ENCODE data around the gene BBS9. TPM values are rescaled to one million over a fixed set of nuclear protein-coding genes. Genes with fewer than 3 reads are reported as not detected.

BBS9 gene
- total RNA-seq, 2 experiments from 2014 or later: 16.0 to 20.4 TPM

GRCh38 chr7:33357846-33358245 is 228.5 kb downstream of the BBS9 start:
- H3K4me1 Mint-ChIP-seq (ENCODE audit: low read depth): no peaks in the 10 kb centered on the region
- Histone ChIP-seq H3K36me3 (ENCODE audit: insufficient read depth, low read length) (no peaks in the 10 kb centered on the region), H3K27me3 (ENCODE audit: control insufficient read depth in 1 of 2, insufficient read depth in 2 of 2, low read length in 2 of 2) (no peaks in the 10 kb centered on the region), H3K9me3 (ENCODE audit: control insufficient read depth in 1 of 2, insufficient read depth in 1 of 2, low read length in 2 of 2) (no peaks in the 10 kb centered on the region), H3K4me1 (ENCODE audit: insufficient read depth, low read length) (no peaks in the 10 kb centered on the region), H3K4me3 (ENCODE audit: low read length) (no peak overlapping the region), H3K27ac (ENCODE audit: low read depth in 1 of 2, low read length in 2 of 2) (no peak overlapping the region)
- intact Hi-C loops (cut with DNase I, micrococcal nuclease): no loop called here
- CTCF ChIA-PET: no interaction called here
- peaks cover 5% of the 10 kb centered on the region for H3K36me3 Mint-ChIP-seq (ENCODE audit: low read depth)
- ATAC-seq (ENCODE audit: poor library complexity): no peak
- no peaks in the 10 kb centered on the region for H3K27me3 Mint-ChIP-seq
- POLR2A ChIA-PET: no interaction called here
- no peak for DNase-seq
- H3K9me3 Mint-ChIP-seq: no peaks in the 10 kb centered on the region
- H3K27ac Mint-ChIP-seq: no peak overlapping the region
- no peak overlapping the region for H3K4me3 Mint-ChIP-seq
- TF ChIP-seq CTCF (IDR thresholded peaks at IDR 0.05): no peak

GRCh38 chr7:33369888-33370287 is 240.5 kb downstream of the BBS9 start:
- Histone ChIP-seq H3K4me1 (ENCODE audit: insufficient read depth, low read length) (no peaks in the 10 kb centered on the region), H3K4me3 (ENCODE audit: low read length) (no peak overlapping the region), H3K27ac (ENCODE audit: low read depth in 1 of 2, low read length in 2 of 2) (no peak overlapping the region), H3K27me3 (ENCODE audit: control insufficient read depth in 1 of 2, insufficient read depth in 2 of 2, low read length in 2 of 2) (no peaks in the 10 kb centered on the region), H3K9me3 (ENCODE audit: control insufficient read depth in 1 of 2, insufficient read depth in 1 of 2, low read length in 2 of 2) (no peaks in the 10 kb centered on the region), H3K36me3 (ENCODE audit: insufficient read depth, low read length) (peaks cover 7% of the 10 kb centered on the region)
- H3K4me3 Mint-ChIP-seq: no peak overlapping the region
- ChIA-PET POLR2A (no interaction called here), CTCF (no interaction called here)
- DNase-seq (no peak), ATAC-seq (ENCODE audit: poor library complexity) (no peak)
- H3K9me3 Mint-ChIP-seq: no peaks in the 10 kb centered on the region
- no peak for TF ChIP-seq CTCF (IDR thresholded peaks at IDR 0.05)
- no peak overlapping the region for H3K27ac Mint-ChIP-seq
- intact Hi-C loops (cut with DNase I, micrococcal nuclease): no loop called here
- H3K4me1 Mint-ChIP-seq (ENCODE audit: low read depth): no peaks in the 10 kb centered on the region
- peaks cover 81% of the 10 kb centered on the region for H3K36me3 Mint-ChIP-seq (ENCODE audit: low read depth)
- H3K27me3 Mint-ChIP-seq: no peaks in the 10 kb centered on the region

- H3K4me3 Mint-ChIP-seq: no peak overlapping the region
- intact Hi-C loops (cut with DNase I, micrococcal nuclease): no loop called here
- POLR2A ChIA-PET: no interaction called here
Measured at GRCh38 chr7:33373195-33373594, 243.8 kb downstream of the BBS9 start.

More at GRCh38 chr7:33373195-33373594, 243.8 kb downstream of the BBS9 start:
- Mint-ChIP-seq H3K27me3 (no peaks in the 10 kb centered on the region), H3K9me3 (peaks cover 3% of the 10 kb centered on the region), H3K4me1 (ENCODE audit: low read depth) (no peaks in the 10 kb centered on the region), H3K27ac (no peak overlapping the region), H3K36me3 (ENCODE audit: low read depth) (peaks cover 78% of the 10 kb centered on the region)
- no peaks in the 10 kb centered on the region for H3K4me1 ChIP-seq (ENCODE audit: insufficient read depth, low read length)
- DNase-seq (no peak), ATAC-seq (ENCODE audit: poor library complexity) (no peak)
- CTCF ChIA-PET: no interaction called here
- H3K27ac ChIP-seq (ENCODE audit: low read depth in 1 of 2, low read length in 2 of 2): no peak overlapping the region
- H3K4me3 ChIP-seq (ENCODE audit: low read length): no peak overlapping the region
- no peaks in the 10 kb centered on the region for H3K36me3 ChIP-seq (ENCODE audit: insufficient read depth, low read length)
- TF ChIP-seq CTCF (IDR thresholded peaks at IDR 0.05): no peak
- no peaks in the 10 kb centered on the region for H3K9me3 ChIP-seq (ENCODE audit: control insufficient read depth in 1 of 2, insufficient read depth in 1 of 2, low read length in 2 of 2)
- no peaks in the 10 kb centered on the region for H3K27me3 ChIP-seq (ENCODE audit: control insufficient read depth in 1 of 2, insufficient read depth in 2 of 2, low read length in 2 of 2)
